Spleen (tissue), 7 donors: Measurements from ENCODE around the gene GPR176.

Source experiments
- CTCF ChIP-seq, 11 experiments: fragments of 200-600 bp in 7 of 11; fragments of 450-650 bp in 4 of 11; sonication (generic) in 4 of 11; IDR thresholded peaks in 8 of 11; conservative IDR thresholded peaks in 3 of 11; 1 replicate in 7 of 11; 2 replicates in 4 of 11; pipeline versions ENCODE4 v1.4.0 to v1.8.0; 2016 to 2021; ENCODE audit warnings: antibody characterized with exemption in 11 of 11, inconsistent platforms in 4 of 11, mild to moderate bottlenecking in 1 of 11
- POLR2A ChIP-seq, 3 donors: fragments of 450-650 bp; IDR thresholded peaks; one replicate each; pipeline ENCODE4 v1.5.1; 2017; ENCODE audit warnings: antibody characterized with exemption in 3 of 3, mild to moderate bottlenecking in 1 of 3
- POLR2AphosphoS5 ChIP-seq, 3 donors: sonication (generic); formaldehyde crosslinking; IDR thresholded peaks; one replicate each; pipeline ENCODE4 v1.5.1; 2017; ENCODE audit warnings: antibody characterized with exemption in 3 of 3
- donor health status: DM: no; HTN: no; CAD: no; lungs with moderate emphysema.
- donor health status: DM: no; HTN: no; CAD: no.
- donor health status: DM: no; HTN: no; CAD: no.

- TF ChIP-seq CTCF (IDR thresholded peaks at IDR 0.05 in 8 of 11, conservative IDR thresholded peaks at IDR 0.05 in 3 of 11) (no peak), POLR2AphosphoS5 (IDR thresholded peaks at IDR 0.05) (no peak), POLR2A (IDR thresholded peaks at IDR 0.05) (no peak)
Observed at GRCh38 chr15:39794954-39795353, 125.1 kb downstream of the GPR176 start.
